Stimulated activated CD4-positive, alpha-beta T cell treated with anti-CD3 and anti-CD28 coated beads, TNF-alpha, amount 100 ng/mL, for 24 hours (primary cell): ENCODE data around the gene DNAJB9.
A peak's percentile ranks its signal among the peaks of the same experiment; 100 is the strongest.

ENCODE experiments used
- DNase-seq, 3 experiments: peaks; one replicate each; pipeline ENCODE4 v3.0.0-alpha.2; 2020; ENCODE audit warnings: low read depth in 3 of 3

Gene DNAJB9

DNA sequence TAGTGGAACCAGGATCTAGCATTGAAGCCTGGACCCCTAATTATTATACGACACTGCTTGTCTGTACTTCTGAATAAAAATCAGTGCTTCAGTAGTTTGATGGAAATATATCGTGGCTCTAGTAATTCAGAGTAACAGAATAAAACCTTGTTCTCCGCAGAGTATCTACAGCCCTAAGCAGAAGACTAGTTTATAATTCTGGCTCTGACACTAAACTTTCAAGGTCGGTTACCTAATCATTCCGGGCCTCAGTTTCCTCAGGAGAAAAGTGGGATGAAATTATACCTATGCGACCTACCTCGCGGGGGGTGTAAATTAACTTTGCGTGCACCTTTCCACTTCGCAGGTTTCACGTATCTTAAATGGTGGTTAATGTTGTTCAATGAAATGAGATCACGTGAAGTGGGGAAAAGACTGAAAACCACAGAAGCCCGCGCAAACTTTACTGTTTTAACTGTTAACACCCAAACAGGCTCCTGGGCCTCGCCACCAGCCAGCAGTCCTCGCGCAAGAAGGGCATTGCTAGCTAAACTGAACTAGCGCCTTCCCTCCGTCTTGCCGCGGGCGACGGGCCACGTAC is 783 bp upstream of the DNAJB9 start:
- peak in 1 of 3 experiments; percentile 13 for DNase-seq

DNA sequence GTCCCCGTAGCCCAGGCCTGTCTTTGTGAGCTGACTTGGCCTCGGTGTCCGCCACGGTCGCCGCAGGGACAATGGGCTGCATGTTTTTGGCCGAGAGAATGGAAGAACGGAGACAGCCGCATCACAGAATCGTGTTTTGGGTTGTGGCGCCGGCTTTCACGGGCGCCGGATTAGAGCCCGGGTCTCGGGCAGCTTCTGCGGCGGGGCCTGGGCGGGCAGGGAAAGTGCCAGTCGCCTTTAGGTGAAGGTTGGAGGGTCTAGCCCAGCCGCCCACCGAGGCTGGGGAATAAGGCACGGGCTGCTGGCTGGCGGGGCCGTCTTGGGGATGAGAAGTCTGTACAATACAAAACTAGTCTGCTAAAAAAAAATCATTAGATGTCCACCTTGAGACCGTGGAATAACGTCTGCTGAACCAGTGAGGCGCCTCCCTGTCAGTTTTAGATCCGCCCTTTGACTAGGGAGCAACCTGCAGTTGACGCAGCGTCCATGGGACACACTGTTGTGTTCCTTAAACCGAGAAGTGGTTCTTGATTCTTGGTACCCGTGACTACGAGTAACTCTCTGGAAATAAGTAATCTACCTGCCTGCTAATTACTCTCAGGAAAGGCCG is 577 bp downstream of the DNAJB9 start:
- DNase-seq = peak in 2 of 3 experiments; percentile 17 to 32

- no peak for DNase-seq
Measured at GRCh38 chr7:108572480-108572879, 2.8 kb downstream of the DNAJB9 start.

DNA sequence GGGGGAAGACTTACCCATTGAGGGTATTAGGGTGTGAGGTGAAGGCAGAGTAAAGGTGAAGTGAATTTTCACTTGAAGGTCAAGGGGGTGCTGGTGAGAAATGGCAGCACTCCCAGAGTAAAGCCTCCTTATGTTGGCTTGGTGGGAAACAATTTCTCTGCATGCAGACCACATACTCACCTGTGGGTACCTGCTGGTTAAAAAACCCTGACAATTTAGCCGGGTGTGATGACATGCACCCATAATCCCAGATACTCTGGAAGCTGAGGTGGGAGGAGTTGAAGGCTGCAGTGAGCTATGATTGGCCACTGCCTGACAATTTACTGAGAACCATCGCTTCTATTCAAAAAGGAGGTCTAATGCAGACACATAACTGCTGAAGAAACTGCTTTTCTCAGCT is 5.5 kb downstream of the DNAJB9 start:
- DNase-seq = no peak

GRCh38 chr7:108576116-108576515 is 6.4 kb downstream of the DNAJB9 start:
- no peak for DNase-seq

DNA sequence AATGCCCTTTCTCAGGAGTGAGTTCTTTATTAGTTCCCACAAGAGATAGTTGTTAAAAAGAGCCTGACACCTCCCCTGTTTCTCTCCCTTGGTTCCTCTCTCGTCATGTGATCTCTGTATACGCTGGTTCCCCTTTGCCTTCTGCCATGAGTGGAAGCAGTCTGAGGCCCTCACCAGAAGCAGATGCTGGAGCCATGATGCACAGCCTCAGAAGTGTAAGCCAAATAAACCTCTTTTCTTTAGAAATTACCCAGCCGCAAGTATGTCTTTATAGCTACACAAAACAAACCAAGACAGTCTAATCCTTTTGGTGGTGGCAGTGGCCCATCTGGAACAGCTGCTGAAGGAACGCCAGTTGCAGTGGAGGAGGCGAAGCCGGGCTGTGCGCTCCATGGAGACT is 9.3 kb downstream of the DNAJB9 start:
- no peak for DNase-seq

- no peak for DNase-seq
Measured at GRCh38 chr7:108580298-108580697, 10.6 kb downstream of the DNAJB9 start.

GRCh38 chr7:108581655-108582491 is 12.2 kb downstream of the DNAJB9 start:
- no peak for DNase-seq

DNA sequence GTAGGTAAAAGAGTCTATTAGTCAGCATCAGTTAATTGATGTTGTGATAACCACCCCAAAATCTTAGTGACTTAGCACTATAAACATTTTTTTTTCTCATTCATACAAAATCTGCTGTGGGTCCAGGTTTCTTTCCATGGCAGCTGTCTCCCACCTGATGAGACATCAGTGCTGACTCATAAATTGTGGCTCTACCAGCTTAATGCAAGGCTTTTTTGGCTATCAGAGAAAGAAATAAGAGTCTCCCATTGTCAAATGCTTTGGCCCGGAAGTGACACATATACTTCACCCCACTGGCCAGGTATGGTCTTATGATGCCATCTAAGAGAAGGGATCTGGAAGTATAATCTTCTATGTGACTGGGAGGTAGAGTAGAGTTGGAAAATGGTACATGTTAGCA is 14.5 kb downstream of the DNAJB9 start:
- DNase-seq = no peak

DNA sequence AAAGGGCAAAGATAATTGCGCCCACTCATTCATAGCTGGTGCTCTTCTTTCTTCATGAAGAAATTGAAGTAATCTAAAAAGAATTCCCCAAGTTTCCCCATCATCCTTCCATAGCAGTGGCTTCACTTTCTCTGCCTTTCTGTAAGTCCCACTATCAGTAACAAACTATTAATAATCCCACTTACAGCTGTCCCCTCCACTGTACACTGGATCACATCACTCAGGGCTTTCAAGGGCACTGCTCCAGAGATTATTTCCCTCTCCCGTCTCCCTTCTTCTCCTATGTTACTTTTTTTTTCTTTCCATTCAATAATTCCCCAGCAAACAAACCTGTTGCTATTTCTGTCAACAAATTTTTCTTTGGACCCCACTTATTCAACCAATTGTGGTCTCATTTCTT is 16.2 kb downstream of the DNAJB9 start:
- no peak for DNase-seq

GRCh38 chr7:108586274-108586710 is 16.6 kb downstream of the DNAJB9 start:
- DNase-seq = no peak

DNA sequence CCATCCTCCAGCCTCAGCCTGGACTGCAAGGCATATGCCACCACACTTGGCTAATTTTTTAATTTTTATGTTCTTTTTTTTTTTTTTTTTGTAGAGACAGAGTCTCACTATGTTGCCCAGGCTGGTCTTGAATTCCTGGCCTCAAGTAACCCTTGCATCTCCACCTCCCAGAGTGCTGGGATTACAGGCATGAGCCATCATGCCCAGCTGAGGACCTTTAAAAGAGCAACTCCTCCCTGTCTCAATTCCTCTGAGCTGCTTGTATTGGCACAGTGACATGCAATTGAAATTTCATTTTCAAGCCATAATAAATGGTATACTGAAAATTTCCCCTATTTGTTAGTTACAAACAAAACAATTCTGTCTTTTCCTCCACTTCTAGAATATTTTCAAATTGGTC is 19.5 kb downstream of the DNAJB9 start:
- no peak for DNase-seq

DNA sequence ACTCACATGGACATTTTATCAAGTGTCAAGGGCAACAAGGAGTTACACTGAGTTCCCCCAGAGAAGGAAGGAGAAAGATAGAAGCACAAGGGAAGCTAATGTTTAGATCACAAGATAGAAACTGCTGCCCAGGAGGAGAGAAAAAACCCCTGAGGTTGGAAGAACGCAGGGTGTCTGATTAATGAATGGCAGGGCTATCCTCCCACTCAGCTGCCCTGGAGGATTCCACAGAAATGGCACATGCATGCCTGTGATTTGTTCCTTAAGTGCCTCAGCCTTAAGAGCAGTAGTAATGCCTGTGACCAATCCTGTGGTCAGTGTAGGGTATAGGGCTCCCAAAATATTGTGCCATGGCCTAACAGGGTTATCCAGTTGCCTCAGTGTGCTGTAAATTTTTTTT is 20.2 kb downstream of the DNAJB9 start:
- no peak for DNase-seq

- DNase-seq = no peak
Measured at GRCh38 chr7:108590606-108591005, 20.9 kb downstream of the DNAJB9 start.

- no peak for DNase-seq
Measured at GRCh38 chr7:108592646-108593201, 23.1 kb downstream of the DNAJB9 start.

GRCh38 chr7:108596560-108596959 is 26.9 kb downstream of the DNAJB9 start:
- no peak for DNase-seq

- DNase-seq = no peak
Measured at GRCh38 chr7:108598153-108598552, 28.5 kb downstream of the DNAJB9 start.

DNA sequence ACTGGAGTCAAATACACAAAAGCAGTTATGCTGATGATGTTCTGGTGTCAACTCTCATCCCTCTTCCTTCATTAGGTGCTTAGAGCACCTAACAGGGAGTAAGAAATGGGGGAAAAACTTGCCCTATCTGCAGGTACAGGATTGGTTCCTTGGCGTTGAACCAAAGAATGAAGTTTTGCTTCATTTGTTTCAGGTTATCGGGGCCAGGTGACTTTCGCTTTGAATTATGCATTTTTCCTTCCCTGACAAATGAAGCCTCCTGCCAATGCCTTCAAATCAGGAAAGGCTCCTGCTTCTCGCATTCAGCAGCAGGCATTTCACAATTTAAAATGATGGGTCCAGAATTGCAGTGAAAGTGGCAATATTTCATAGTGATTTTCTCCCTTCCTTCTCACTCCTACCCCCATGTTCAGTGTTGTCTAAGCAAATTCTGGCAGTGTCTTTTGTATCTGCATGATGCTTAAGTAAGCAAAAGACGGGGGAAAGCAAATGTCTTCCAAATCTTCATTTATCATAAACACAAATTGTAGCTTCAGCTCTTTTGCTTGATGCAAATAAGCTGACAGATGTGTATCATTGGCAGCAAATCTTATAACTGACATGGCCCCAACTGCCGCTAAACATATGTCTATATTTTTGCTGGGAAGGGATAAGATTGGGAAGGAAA is 29.4 kb downstream of the DNAJB9 start:
- no peak for DNase-seq

GRCh38 chr7:108600399-108600798 is 30.7 kb downstream of the DNAJB9 start:
- DNase-seq = no peak

GRCh38 chr7:108603656-108604306 is 34.1 kb downstream of the DNAJB9 start:
- DNase-seq = no peak

DNA sequence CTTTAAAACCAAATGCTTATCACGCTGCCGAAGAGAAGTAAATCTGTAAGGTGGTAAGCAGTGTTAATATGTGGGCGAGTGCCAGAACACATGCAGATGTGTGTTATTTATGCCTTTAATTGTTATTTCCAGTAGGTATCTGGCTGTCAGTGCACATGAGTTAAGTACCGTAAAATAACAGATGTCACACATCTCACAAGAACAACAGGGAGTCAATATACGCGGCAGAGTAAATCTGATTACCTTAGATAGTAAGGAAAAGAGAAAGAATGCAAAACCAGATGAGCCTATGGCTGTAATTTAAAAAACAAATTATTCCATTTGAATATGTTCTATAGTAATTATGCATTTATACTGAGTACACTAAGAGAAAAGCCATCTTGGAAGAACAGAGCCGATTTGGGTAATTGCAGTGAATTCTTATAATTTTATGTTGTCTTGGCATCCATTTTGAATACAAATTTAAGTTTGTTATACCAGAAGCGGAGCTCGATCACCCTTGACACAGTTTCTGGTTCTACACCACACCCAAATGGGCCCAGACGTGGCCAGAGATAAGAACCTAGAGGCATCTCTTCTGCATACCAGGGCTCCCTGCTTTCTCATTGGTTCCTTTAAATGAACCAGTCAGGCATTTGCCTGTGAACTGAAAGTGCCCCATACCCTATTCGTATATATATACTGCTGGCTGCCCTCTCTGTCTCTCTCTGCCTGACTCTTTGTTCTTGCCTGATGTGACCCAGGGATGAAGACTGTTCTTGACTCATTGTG is 34.8 kb downstream of the DNAJB9 start:
- no peak for DNase-seq
